NCI-H1048 (cell line): ENCODE data around the gene THSD4.

Experiments
- DNase-seq: peaks from one replicate; lab custom pipeline; 2025; lab: John Stamatoyannopoulos, UW

Gene THSD4

DNA sequence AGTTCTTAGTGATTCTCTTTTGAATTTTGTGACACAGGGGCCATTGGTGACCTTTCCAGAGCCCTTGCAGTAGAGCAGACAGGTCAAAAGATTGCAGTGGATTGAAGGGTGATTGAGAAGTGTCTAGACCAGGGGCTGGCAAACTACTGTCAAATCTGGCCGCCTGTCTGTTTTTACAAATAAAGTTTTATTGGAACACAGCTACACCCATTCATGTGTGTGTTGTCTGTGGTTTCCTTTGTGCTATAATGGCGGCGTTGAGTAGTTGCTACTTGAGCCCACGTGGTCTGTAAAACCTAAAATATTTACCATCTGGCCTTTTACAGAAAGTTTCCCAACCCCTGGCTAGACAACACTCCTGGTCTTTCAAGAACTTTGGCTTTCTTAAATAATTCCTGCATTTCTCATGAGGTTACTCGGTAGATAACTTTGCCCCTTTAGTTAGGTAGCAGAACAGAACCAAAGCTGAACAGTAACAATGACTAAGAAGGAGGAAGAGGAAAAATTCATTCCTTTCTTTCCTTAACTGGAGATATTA lies 430.0 kb downstream of the THSD4 start:
- DNase-seq, result no peak

GRCh38 chr15:71545923-71546322 lies 430.7 kb downstream of the THSD4 start:
- DNase-seq, result no peak

- no peak for DNase-seq
Measured at GRCh38 chr15:71547011-71547410, 431.7 kb downstream of the THSD4 start.

DNA sequence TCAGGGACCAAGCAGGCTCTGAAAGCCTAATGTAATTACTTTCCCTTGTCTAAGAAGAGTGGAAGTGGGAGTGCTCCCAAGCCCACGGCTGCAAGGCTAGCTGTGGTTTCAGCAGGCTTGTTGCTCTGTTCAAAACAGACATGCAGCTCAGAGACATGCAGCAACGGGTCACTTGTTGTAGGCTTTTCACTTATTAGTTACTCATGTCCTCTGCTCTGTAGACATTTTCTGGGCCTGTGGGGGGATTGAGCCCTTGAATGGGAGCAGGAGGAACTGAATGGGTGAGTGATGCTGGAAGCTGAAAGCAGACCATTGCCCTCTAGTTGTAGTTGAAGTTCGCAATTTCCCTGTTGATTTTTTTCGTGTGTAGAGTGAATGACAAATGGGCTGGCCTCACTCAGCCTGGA lies 433.1 kb downstream of the THSD4 start:
- no peak for DNase-seq

- DNase-seq, result no peak
Measured at GRCh38 chr15:71549091-71549490, 433.8 kb downstream of the THSD4 start.

- no peak for DNase-seq
Measured at GRCh38 chr15:71549697-71550096, 434.4 kb downstream of the THSD4 start.

GRCh38 chr15:71551566-71551965 lies 436.3 kb downstream of the THSD4 start:
- no peak for DNase-seq

- no peak for DNase-seq
Measured at GRCh38 chr15:71559098-71559497, 443.8 kb downstream of the THSD4 start.

DNA sequence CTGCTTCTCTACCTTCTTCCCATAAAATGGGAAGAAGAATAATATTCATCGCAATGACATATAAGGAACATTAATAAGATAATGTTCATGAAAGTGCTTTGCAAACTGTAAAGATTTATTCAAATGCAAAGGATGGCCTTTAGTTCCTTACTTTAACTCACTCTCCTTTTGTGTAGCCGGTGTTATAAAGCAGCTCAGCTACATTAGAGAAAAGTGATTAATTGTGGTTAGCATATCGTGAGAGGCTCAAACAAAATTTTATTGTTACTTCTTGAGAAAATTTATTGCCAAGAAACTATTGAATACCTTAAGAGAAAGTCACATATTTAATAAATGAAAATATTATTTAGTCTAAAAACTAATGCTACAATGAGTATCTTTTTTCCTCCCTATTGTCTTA lies 444.3 kb downstream of the THSD4 start:
- no peak for DNase-seq

DNA sequence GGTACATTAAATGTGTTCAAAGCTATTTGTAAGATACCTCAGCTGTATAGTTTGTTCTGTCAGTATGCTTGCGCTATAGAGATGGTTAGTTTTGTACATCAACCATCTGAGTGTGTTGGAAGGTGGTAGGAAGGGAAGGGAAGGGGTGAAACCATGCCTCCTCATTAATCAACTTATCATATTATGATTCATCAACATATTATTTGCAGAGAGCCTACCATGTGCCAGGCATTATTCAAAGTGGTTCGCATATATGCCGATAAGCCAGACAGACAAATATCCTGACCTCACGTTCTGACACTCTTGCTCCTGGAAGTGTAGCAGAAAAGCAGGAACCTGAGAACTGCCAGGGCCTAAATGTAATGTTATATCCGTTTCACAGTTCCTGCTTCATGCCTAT lies 447.0 kb downstream of the THSD4 start:
- DNase-seq, result no peak

DNA sequence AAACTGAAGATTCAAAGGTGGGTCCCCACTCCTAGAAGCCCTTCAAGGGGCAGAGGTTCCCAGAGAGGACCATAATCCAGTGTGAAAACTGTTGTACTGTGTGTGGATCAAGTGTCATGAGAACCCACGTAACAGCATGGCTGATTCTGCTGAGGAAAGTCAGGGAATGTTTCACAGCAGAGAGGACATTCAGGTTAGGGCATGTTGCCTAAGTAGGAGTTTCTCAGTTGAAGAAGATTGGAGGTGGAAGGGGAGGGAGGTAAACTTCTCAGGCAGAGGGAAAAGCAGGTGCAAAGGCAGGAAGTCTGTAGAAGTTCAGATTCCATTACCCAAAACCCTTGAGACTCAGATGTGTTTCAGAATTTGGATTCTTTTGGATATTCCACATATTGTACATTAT lies 448.9 kb downstream of the THSD4 start:
- DNase-seq, result no peak

DNA sequence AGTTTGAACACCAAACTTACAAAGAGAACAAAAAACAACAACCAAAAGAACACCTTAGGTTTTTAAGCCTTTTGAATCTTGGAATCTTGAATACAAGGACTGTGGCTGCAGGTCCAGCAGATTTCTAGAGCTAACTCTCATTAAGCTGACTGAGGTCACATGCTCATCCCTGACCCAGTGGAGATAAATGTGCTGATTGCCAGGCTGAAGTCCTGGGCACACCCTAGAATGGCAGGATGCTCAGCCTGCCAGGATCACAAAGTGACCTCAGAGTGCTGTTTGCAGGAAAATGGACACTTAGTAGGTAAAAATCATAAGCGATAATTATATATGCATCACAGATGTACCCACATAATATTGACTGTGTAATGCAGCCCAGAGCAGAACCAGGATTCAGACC lies 449.7 kb downstream of the THSD4 start:
- DNase-seq, result no peak

- DNase-seq, result no peak
Measured at GRCh38 chr15:71565631-71566160, 450.4 kb downstream of the THSD4 start.

DNA sequence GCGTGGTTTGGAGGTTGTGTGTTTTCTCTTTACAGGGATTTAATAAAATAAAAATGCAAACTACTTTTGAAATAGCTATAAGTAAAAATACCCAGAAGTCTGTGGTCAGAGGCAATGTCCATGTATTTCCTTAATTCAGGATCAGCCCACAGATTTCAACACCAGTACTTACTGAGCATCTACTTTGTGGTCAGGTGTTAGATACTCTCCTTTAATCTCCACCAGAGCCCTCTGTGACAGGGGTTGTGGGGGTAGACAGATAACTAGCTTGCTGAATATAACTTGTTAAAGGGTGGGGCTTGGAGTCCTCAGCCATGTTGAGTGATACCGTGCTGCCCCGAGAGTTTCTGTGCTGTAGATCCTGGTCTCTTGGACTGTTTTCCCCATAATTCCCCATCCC lies 451.0 kb downstream of the THSD4 start:
- no peak for DNase-seq

DNA sequence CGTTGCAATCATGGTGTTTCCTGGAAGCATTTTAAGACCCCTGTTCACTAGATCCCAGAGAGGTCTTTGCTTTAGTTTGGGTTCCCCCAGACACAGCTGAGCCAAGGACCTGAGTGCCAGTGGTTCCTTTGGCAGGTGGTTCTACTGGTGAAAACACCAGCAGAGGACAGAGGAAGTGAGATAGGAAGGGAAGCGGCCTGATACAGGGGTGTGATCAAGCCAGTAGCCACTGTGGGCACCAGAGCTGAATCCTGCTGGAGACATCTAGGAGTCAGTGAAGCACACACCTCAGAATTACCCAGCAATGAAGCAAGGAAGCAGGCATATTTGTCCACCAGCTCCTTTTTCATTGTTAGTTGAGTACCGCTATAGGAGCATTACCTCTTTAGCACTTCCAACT lies 451.9 kb downstream of the THSD4 start:
- DNase-seq, result no peak

GRCh38 chr15:71568227-71568626 lies 453.0 kb downstream of the THSD4 start:
- DNase-seq, result no peak

- DNase-seq, result no peak
Measured at GRCh38 chr15:71570736-71571135, 455.5 kb downstream of the THSD4 start.

DNA sequence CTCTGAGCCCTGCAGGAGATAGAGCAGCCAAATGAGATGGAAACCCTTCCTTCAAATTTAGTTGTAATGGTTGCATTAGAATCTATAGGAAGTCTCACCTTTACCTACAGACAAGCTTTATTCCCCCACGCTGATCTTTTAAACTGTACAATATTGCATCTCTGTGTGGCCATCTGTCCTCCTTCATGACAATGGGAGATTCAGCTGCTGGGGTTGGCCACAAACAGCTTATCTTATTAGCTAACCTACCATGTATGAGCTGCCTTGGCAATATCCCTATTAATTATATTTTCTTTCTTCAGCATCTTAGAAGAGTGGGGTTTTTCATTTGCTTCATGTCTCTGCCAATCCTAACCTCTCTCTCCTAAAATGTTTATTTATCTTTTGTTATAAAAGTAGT lies 456.4 kb downstream of the THSD4 start:
- DNase-seq, result no peak

- DNase-seq, result no peak
Measured at GRCh38 chr15:71572452-71573053, 457.3 kb downstream of the THSD4 start.

DNA sequence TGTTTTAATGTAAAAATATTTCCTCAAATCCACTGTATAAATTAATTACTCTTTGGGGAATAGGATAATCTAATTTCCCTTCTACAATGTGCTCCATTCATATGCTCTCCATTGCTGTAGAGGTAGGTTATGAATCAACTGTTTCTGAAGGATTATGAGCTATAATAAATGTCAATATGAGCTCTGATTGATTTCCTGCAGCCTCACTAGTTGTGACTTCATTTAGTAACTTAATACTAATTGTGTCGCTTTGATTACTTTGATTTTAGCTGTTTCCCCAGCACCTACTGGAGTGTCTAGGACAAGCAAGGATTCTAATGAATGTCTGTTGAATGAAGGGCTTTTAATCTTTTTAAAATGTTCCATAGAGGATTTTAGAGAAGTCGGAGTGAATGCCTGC lies 458.3 kb downstream of the THSD4 start:
- no peak for DNase-seq

DNA sequence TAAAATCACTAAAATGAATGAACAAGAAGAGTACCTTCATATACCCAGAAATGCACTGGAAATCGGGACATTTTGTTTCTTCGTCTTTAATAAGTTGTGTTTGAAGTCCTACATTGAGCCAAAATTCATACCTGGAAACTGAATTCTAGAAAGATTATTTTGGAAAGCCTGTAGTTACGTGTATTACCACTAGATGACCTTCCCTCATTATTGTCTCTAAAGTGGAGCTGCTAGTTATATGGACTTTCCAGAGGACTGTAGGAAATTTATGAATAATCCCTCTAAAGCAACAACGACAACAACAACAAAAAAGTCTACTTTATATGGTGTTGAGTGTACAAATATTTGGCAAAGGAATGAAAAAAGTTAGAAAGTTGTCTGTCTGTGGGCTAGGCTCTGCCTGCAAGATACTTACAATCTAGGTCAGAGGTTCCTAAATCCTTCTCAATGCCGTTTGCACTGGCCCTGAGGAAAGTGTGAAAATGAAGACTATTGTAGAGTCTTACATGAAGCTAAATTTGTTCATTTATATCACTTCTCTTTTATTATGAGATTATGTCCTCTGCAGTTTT lies 460.3 kb downstream of the THSD4 start:
- DNase-seq, result no peak

DNA sequence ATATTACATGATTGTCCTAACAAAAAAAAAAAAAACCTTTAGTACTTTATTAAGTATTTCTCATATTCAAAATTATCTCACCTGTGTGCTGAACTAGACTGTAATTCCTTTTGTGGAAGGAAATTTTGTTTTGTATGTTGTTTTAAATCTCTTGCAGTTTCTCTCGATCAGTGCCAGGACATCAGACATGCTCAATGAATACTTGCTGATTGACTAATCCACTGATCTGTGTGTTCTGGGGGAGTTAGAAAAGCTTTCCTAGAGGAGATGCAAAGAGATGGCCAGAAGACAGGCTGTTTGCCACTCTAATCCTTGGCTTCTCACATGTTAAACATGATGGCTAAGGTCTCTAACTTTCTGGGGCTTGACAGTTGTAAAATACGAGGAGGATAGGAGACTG lies 461.8 kb downstream of the THSD4 start:
- no peak for DNase-seq

- DNase-seq, result no peak
Measured at GRCh38 chr15:71581398-71581930, 466.2 kb downstream of the THSD4 start.

DNA sequence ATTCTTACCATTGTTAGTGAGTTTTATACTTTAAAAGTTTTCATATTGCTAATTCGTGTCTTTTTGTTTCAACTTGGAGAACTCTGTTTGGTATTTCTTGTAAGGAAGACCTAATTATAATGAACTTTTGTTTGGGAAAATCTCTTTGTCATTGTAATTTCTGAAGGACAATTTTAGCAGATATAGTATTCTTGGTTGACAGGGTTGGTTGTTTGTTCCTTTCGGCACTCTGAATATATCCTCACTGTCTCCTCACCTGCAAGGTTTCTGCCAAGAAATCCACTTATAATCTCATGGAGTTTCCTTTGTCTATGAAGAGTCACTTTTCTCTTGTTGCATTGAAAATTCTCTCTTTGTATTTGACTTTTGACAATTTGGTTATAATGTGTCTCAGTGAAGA lies 469.9 kb downstream of the THSD4 start:
- DNase-seq, result no peak
